ENCODE results near the gene POLG2.

POLG2 gene

DNA sequence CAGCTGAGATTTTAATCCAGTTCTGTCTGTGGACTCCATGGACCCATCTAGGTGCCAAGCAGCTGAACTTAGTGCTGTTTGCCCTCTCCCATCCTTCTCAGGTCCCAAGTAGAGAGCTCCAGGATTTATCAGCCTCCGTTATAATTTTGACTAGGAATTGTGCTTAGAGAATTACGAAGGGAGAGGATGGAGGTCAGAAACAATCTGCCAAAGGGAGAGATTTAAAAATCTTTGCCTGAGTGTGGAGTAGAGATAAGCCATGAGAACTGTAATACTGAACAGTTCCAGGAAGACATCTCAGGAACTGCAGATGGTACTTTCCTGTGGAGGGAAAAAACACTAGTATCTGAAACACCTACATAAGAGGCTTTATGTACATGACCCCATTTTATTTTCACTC lies 36.9 kb upstream of the POLG2 start:
- H3K27me3 ChIP-seq (ENCODE audit: insufficient read depth, low read length): no peaks in the 10 kb centered on the region
- H2AK5ac ChIP-seq (ENCODE audit: low read length): no peak overlapping the region
- H2AFZ ChIP-seq (ENCODE audit: insufficient read depth, low read length, poor library complexity): no peak overlapping the region
- H3K4me3 ChIP-seq (ENCODE audit: low read depth, low read length): no peak overlapping the region
- WGBS (ENCODE audit: extremely low coverage, insufficient coverage, insufficient read length): no CpG with 5 or more reads among the region's 2 CpGs
- no peak overlapping the region for H4K8ac ChIP-seq (ENCODE audit: low read depth, low read length)
- no peak overlapping the region for H3K23ac ChIP-seq (ENCODE audit: low read length)
- H3K9ac ChIP-seq (ENCODE audit: low read length): no peak overlapping the region
- H4K12ac ChIP-seq (ENCODE audit: low read depth, low read length): no peak overlapping the region
- no peak overlapping the region for H3K27ac ChIP-seq (ENCODE audit: low read depth, low read length)
- no peak overlapping the region for H2BK5ac ChIP-seq (ENCODE audit: low read depth, low read length, poor library complexity)
- no peak overlapping the region for H3K14ac ChIP-seq (ENCODE audit: low read length)
- H3K4me2 ChIP-seq (ENCODE audit: low read length): no peak overlapping the region
- peaks cover 28 to 65% of the 10 kb centered on the region in 2 experiments for H3K36me3 ChIP-seq (ENCODE audit: control insufficient read depth in 1 of 2, insufficient read depth in 2 of 2, low read length in 2 of 2)
- no peak overlapping the region for H3K18ac ChIP-seq (ENCODE audit: low read length)
- no peak overlapping the region for H2BK120ac ChIP-seq (ENCODE audit: insufficient read depth, low read length, poor library complexity)
- no peaks in the 10 kb centered on the region for H3K9me3 ChIP-seq (ENCODE audit: insufficient read depth, low read depth, low read length)
- no peak overlapping the region for H3K4ac ChIP-seq (ENCODE audit: low read depth, low read length)
- H4K91ac ChIP-seq (ENCODE audit: low read depth, low read length): no peak overlapping the region
- no peak overlapping the region for H2BK12ac ChIP-seq (ENCODE audit: low read length)
- no peaks in the 10 kb centered on the region for H3K4me1 ChIP-seq (ENCODE audit: control insufficient read depth in 1 of 2, insufficient read depth in 2 of 2, low read length in 2 of 2)
- H3K79me2 ChIP-seq (ENCODE audit: control insufficient read depth, insufficient read depth, low read length, poor library complexity): no peaks in the 10 kb centered on the region
- no peaks in the 10 kb centered on the region for H3K79me1 ChIP-seq (ENCODE audit: low read length)
- DNase-seq: no peak

DNA sequence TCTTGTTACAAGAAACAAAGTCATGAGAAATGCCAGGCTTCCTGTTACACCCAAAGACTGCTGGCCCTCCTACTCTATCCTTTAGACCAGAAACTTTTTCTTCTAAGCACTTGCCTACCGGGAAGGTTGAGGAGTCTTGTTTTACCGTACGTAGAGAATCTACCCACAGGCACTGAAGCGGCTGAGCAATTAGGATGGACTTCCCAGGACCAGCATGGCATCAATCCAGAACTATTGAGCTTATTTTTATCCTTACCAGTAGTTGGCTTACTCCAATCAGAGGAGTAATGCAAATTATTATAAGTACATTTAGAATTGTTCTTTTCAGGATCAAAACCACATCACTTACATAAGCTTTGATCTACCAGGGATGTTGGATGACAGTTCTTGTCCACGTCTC lies 35.6 kb upstream of the POLG2 start:
- Histone ChIP-seq H3K14ac (ENCODE audit: low read length) (no peak overlapping the region), H3K4ac (ENCODE audit: low read depth, low read length) (no peak overlapping the region), H2BK12ac (ENCODE audit: low read length) (no peak overlapping the region), H3K9me3 (ENCODE audit: insufficient read depth, low read depth, low read length) (no peaks in the 10 kb centered on the region), H2BK5ac (ENCODE audit: low read depth, low read length, poor library complexity) (no peak overlapping the region), H4K8ac (ENCODE audit: low read depth, low read length) (no peak overlapping the region), H2AFZ (ENCODE audit: insufficient read depth, low read length, poor library complexity) (no peak overlapping the region), H3K18ac (ENCODE audit: low read length) (no peak overlapping the region), H3K4me2 (ENCODE audit: low read length) (no peak overlapping the region), H3K9ac (ENCODE audit: low read length) (no peak overlapping the region), H3K27me3 (ENCODE audit: insufficient read depth, low read length) (no peaks in the 10 kb centered on the region), H3K79me2 (ENCODE audit: control insufficient read depth, insufficient read depth, low read length, poor library complexity) (no peaks in the 10 kb centered on the region), H3K36me3 (ENCODE audit: control insufficient read depth in 1 of 2, insufficient read depth in 2 of 2, low read length in 2 of 2) (peaks cover 27 to 57% of the 10 kb centered on the region in 2 experiments), H3K27ac (ENCODE audit: low read depth, low read length) (no peak overlapping the region), H4K12ac (ENCODE audit: low read depth, low read length) (no peak overlapping the region), H3K4me1 (ENCODE audit: control insufficient read depth in 1 of 2, insufficient read depth in 2 of 2, low read length in 2 of 2) (no peaks in the 10 kb centered on the region), H3K79me1 (ENCODE audit: low read length) (no peaks in the 10 kb centered on the region), H3K23ac (ENCODE audit: low read length) (no peak overlapping the region), H3K4me3 (ENCODE audit: low read depth, low read length) (no peak overlapping the region), H2AK5ac (ENCODE audit: low read length) (no peak overlapping the region), H4K91ac (ENCODE audit: low read depth, low read length) (no peak overlapping the region), H2BK120ac (ENCODE audit: insufficient read depth, low read length, poor library complexity) (no peak overlapping the region)
- DNase-seq: no peak
- no CpG with 5 or more reads among the region's 5 CpGs for WGBS (ENCODE audit: extremely low coverage, insufficient coverage, insufficient read length)

DNA sequence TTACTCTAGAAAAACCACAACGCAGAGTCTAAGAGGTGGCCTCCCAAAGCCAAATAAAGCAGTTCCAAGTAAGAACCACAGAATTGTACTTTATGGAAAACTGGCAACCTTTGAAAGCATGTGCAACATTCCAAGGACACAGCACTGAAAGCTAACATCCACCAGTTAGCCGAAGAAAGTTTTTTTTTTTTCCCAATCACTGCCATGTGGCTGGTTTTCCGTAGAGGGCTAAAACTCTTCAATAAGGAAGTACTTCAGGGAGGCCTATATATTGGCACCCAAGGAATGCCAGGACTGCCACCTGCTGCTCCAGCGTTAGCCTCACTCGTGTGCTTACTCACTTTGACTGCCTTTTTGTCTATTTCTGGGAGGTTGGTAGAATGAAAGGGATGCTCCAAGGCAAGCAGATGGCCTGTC lies 35.1 kb upstream of the POLG2 start:
- no peak overlapping the region for H3K9ac ChIP-seq (ENCODE audit: low read length)
- no peak overlapping the region for H2BK5ac ChIP-seq (ENCODE audit: low read depth, low read length, poor library complexity)
- H3K4ac ChIP-seq (ENCODE audit: low read depth, low read length): no peak overlapping the region
- no peak overlapping the region for H3K27ac ChIP-seq (ENCODE audit: low read depth, low read length)
- no peak overlapping the region for H2AK5ac ChIP-seq (ENCODE audit: low read length)
- H2BK120ac ChIP-seq (ENCODE audit: insufficient read depth, low read length, poor library complexity): no peak overlapping the region
- WGBS (ENCODE audit: extremely low coverage, insufficient coverage, insufficient read length): no CpG with 5 or more reads among the region's 5 CpGs
- no peak overlapping the region for H2AFZ ChIP-seq (ENCODE audit: insufficient read depth, low read length, poor library complexity)
- no peaks in the 10 kb centered on the region for H3K27me3 ChIP-seq (ENCODE audit: insufficient read depth, low read length)
- H3K79me2 ChIP-seq (ENCODE audit: control insufficient read depth, insufficient read depth, low read length, poor library complexity): no peaks in the 10 kb centered on the region
- H3K18ac ChIP-seq (ENCODE audit: low read length): no peak overlapping the region
- H3K23ac ChIP-seq (ENCODE audit: low read length): no peak overlapping the region
- no peak overlapping the region for H4K8ac ChIP-seq (ENCODE audit: low read depth, low read length)
- H4K12ac ChIP-seq (ENCODE audit: low read depth, low read length): no peak overlapping the region
- H2BK12ac ChIP-seq (ENCODE audit: low read length): no peak overlapping the region
- no peak overlapping the region for H3K4me3 ChIP-seq (ENCODE audit: low read depth, low read length)
- H4K91ac ChIP-seq (ENCODE audit: low read depth, low read length): no peak overlapping the region
- H3K79me1 ChIP-seq (ENCODE audit: low read length): no peaks in the 10 kb centered on the region
- H3K14ac ChIP-seq (ENCODE audit: low read length): no peak overlapping the region
- no peak overlapping the region for H3K4me2 ChIP-seq (ENCODE audit: low read length)
- peaks cover 29 to 56% of the 10 kb centered on the region in 2 experiments for H3K36me3 ChIP-seq (ENCODE audit: control insufficient read depth in 1 of 2, insufficient read depth in 2 of 2, low read length in 2 of 2)
- DNase-seq: no peak
- H3K4me1 ChIP-seq (ENCODE audit: control insufficient read depth in 1 of 2, insufficient read depth in 2 of 2, low read length in 2 of 2): no peaks in the 10 kb centered on the region
- H3K9me3 ChIP-seq (ENCODE audit: insufficient read depth, low read depth, low read length): no peaks in the 10 kb centered on the region

DNA sequence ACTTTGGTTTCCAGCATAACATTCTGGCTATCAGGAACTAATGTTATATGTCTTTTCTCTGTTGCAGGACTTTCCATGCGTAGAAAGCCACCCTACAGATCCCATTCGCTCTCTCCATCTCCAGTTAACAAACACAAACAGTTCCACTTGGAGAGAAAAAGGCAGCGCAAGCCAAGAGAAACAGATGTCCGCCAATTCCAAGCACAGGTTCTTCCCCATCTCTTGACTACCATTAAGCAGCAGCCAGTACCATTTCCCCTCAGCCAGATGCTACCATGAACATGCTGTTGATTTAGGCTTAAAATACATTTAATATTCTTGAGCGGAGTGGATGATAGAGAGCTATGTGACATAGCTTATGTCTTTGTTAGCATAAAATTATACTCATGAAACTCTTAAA lies 32.4 kb upstream of the POLG2 start:
- no peak for DNase-seq
- WGBS (ENCODE audit: extremely low coverage, insufficient coverage, insufficient read length): no CpG with 5 or more reads among the region's 5 CpGs

More for the DNA sequence above, 32.4 kb upstream of the POLG2 start:
- Histone ChIP-seq H4K12ac (ENCODE audit: low read depth, low read length) (no peak overlapping the region), H3K27ac (ENCODE audit: low read depth, low read length) (no peak overlapping the region), H4K91ac (ENCODE audit: low read depth, low read length) (no peak overlapping the region), H2BK5ac (ENCODE audit: low read depth, low read length, poor library complexity) (no peak overlapping the region), H3K9ac (ENCODE audit: low read length) (no peak overlapping the region), H3K4ac (ENCODE audit: low read depth, low read length) (no peak overlapping the region), H3K9me3 (ENCODE audit: insufficient read depth, low read depth, low read length) (no peaks in the 10 kb centered on the region), H3K4me2 (ENCODE audit: low read length) (no peak overlapping the region), H3K23ac (ENCODE audit: low read length) (no peak overlapping the region), H2BK120ac (ENCODE audit: insufficient read depth, low read length, poor library complexity) (no peak overlapping the region), H3K4me1 (ENCODE audit: control insufficient read depth in 1 of 2, insufficient read depth in 2 of 2, low read length in 2 of 2) (no peaks in the 10 kb centered on the region), H3K79me1 (ENCODE audit: low read length) (no peaks in the 10 kb centered on the region), H4K8ac (ENCODE audit: low read depth, low read length) (no peak overlapping the region), H3K79me2 (ENCODE audit: control insufficient read depth, insufficient read depth, low read length, poor library complexity) (no peaks in the 10 kb centered on the region), H2AFZ (ENCODE audit: insufficient read depth, low read length, poor library complexity) (no peak overlapping the region), H2AK5ac (ENCODE audit: low read length) (no peak overlapping the region), H3K18ac (ENCODE audit: low read length) (no peak overlapping the region), H3K36me3 (ENCODE audit: control insufficient read depth in 1 of 2, insufficient read depth in 2 of 2, low read length in 2 of 2) (peaks cover 32 to 49% of the 10 kb centered on the region in 2 experiments), H3K4me3 (ENCODE audit: low read depth, low read length) (no peak overlapping the region), H3K27me3 (ENCODE audit: insufficient read depth, low read length) (no peaks in the 10 kb centered on the region), H3K14ac (ENCODE audit: low read length) (no peak overlapping the region), H2BK12ac (ENCODE audit: low read length) (no peak overlapping the region)
